GM12801 (cell line): ENCODE results near the gene CLSTN1.

Experiments used
- TF ChIP-seq, protein P1 (sequence below): IDR thresholded peaks from one replicate; pipeline ENCODE4 v1.5.1; 2011; ENCODE audit warnings: control low read depth; ENCODE audit not compliant: insufficient read length; ENCODE audit errors: extremely low read depth

The CLSTN1 gene

DNA sequence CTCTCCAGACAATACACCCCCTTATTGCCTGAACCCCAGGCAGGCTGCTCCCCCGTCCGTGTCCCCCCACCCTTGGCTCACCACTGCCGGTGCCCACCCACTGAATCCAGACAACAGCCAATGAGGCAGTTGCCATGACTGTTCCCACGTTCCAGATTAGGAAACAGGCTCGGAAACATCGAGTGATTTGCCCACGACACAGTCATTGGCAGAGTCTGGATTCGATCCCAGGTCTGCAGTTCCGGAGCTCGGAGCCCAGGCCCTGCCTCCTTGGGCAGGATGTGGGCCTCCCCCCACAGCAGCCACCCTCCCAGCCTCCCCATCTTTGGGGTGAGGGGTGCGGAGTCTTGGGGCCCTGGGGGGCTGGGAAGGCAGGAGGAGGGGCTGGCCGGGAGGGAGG lies 20.3 kb upstream of the CLSTN1 start:
- TF ChIP-seq, protein P1, sequence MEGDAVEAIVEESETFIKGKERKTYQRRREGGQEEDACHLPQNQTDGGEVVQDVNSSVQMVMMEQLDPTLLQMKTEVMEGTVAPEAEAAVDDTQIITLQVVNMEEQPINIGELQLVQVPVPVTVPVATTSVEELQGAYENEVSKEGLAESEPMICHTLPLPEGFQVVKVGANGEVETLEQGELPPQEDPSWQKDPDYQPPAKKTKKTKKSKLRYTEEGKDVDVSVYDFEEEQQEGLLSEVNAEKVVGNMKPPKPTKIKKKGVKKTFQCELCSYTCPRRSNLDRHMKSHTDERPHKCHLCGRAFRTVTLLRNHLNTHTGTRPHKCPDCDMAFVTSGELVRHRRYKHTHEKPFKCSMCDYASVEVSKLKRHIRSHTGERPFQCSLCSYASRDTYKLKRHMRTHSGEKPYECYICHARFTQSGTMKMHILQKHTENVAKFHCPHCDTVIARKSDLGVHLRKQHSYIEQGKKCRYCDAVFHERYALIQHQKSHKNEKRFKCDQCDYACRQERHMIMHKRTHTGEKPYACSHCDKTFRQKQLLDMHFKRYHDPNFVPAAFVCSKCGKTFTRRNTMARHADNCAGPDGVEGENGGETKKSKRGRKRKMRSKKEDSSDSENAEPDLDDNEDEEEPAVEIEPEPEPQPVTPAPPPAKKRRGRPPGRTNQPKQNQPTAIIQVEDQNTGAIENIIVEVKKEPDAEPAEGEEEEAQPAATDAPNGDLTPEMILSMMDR = no peak

DNA sequence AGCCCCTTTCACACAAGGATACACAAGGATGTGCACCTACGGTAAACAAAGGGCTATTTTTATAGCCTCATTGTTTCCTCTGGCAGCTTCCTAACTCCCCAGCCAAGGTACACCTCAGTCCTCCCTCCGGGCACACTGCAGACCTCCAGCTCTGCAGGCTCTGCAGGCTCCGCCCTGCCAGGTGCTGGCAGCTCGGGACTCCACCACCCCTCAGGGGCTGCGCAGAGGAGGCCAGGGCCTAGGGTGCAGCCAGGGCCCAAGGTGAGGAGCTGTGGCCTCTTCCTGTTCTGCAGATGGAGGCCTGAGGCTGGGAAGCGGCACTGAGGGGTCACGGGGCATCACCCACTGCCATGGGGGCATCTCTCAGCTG lies 19.8 kb upstream of the CLSTN1 start:
- TF ChIP-seq, protein P1 = no peak

DNA sequence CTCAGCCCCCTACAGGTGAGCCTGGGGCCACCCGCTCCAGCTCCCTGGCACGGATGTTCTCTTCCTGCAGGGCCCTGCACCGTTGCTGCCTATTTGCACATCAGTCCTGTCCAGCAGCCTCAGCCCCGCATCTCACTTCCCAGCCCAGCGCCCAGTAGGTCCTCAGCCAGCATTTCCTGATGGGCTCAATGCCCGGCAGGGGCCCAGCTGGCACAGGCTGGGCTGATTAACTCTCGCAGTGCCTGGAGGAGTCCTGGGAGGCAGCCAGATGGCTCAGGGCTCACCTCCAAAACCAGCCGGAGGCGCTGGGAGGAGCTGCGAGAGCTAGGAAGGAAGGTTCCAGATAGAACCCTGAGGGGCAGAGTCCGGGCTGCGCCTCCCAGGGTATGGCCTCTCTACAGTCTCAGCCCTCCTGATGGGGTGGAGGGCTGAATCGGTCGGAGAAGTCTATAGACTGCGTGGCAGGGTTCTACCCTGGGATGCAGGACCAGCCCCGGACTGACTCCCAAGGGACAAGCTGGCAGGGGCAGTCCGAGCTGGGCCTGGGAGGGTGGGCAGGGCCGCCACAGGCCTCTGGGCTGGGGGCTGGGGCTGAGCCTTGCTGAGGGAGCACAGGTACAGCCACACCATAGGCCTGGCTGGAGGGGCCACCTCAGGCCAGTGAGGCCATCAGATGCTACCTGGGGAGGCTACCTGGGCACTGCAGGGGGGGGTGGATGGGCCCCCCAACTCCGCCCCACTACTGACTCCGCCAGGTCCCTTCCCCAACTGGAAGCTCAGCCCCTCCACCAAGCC lies 19.2 kb upstream of the CLSTN1 start:
- TF ChIP-seq, protein P1 = no peak

DNA sequence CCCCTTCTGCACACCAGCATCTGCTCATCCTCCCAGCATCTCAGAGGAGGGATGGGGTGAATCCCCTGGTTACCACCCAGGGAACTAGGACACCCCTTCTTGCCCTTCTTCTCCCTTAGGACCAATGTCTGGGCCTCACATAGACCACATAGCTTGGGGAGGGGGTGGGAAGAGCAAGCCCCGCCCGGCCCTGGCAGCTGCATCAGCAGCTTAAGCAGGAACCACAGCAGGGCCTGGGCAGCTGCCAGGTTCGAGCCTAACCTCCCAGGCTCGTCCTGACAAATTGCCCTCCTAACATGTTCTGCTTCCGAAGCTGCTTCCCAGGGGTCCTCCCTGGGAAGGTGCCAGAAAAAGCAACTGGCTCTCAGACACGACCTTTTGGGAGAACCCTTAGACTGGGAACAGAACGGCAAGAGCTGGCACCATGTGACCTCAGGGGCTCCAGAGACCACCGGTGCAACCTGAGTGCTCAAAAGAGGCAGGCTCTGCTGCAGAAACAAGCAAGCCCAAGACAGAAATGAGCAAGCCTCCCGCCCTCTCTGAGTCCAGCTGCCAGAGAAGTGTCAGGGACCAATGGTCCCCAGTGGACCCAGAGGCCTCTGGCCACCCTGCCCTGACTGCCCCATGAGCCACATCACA lies 18.4 kb upstream of the CLSTN1 start:
- TF ChIP-seq, protein P1 = no peak

DNA sequence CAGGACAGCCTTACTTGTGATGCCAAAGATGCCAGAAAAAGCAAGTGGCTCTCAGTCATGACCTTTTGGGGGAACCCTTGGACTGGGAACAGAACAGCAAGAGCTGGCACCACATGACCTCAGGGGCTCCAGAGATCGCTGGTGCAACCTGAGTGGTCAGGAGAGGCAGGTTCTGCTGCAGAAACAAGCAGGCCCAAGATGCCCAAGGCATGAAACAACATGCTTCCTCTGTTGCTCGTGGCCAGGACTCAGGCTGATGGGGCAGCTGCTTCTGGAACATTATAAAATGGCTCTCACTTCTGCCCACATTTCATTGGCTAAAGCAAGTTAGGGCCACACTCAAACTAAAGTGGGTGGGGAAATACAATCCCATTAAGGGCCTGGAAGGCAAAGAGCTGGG lies 17.7 kb upstream of the CLSTN1 start:
- TF ChIP-seq, protein P1 = no peak

DNA sequence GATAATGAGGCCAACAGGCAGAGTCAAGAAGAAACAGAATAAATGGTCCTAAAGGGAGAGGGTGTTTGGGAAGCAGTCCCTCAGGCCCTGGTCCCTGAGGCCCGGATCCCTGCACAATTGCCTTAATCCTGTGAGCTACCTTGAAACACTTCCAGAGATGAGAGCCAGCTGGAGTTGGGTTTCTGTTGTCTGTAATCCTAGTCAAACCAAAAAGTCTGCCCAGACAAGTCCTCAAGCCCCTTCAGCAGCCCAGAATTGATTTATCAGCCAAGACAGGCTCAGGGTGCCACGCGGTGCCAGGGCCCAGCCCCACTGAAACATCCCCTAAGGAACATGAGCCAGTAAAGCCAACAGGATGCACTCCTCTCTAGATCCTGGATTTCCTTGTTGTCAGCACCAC lies 16.4 kb upstream of the CLSTN1 start:
- TF ChIP-seq, protein P1 = no peak

DNA sequence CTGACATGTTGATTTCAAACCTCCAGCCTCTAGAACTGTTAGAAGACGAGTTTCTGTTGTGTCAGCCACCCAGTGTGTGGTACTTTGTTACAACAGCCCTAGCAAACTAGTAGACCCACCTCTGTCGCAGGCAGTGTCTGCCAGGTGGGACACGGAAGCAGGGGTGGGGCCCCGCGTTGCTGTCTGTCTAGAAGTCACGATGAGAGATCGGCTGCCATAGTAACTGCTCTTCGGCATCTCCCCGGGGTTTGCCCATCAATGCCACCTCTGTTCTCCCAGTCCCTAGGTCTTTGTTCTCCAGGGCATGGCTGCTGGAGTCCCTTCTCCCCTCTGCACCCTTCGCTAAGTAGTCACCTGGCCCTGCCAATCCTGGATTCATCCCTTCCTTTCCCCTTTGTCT lies 15.2 kb upstream of the CLSTN1 start:
- TF ChIP-seq, protein P1 = no peak
